HepG2 (cell line): ENCODE measurements around the gene GRB10. TPM values are rescaled to one million over a fixed set of nuclear protein-coding genes. Genes with fewer than 3 reads are reported as not detected.

Experiments used
- CREB1 ChIP-seq, 2 experiments: fragments of 450-650 bp in 1 of 2; IDR thresholded peaks; 2 replicates each; pipeline ENCODE4 v1.6.1; 2016 to 2017; ENCODE audit warnings: control low read depth in 1 of 2, mild to moderate bottlenecking in 1 of 2, missing compliant biosample characterization in 1 of 2, missing genetic modification characterization in 1 of 2
- DPF2 ChIP-seq: sonication (generic); formaldehyde crosslinking; IDR thresholded peaks from 2 replicates; pipeline ENCODE4 v1.4.0; 2020; ENCODE audit warnings: mild to moderate bottlenecking, low read depth, missing genetic modification reagents, borderline replicate concordance
- EEA1 ChIP-seq: sonication (generic); formaldehyde crosslinking; IDR thresholded peaks from 2 replicates; pipeline ENCODE4 v1.5.1; 2020; ENCODE audit warnings: mild to moderate bottlenecking, missing genetic modification reagents, borderline replicate concordance
- HNRNPK ChIP-seq: fragments of 200-400 bp; formaldehyde crosslinking; IDR thresholded peaks from 2 replicates; pipeline ENCODE4 v1.6.1; 2018; ENCODE audit warnings: low read length, low read depth, moderate library complexity, mild to moderate bottlenecking; ENCODE audit not compliant: poor library complexity, severe bottlenecking
- KMT2A ChIP-seq: sonication (generic); formaldehyde crosslinking; IDR thresholded peaks from 2 replicates; pipeline ENCODE4 v1.4.0; 2020; ENCODE audit warnings: missing genetic modification reagents
- LCORL ChIP-seq, 2 experiments: fragments of 450-650 bp in 1 of 2; sonication (generic) in 1 of 2; formaldehyde crosslinking in 1 of 2; IDR thresholded peaks; 2 replicates each; pipeline versions ENCODE4 v1.5.0 to v1.6.1; 2017 to 2020; ENCODE audit warnings: antibody characterized with exemption in 1 of 2, missing genetic modification reagents in 1 of 2
- NR2F2 ChIP-seq: IDR thresholded peaks from 2 replicates; pipeline ENCODE4 v1.6.1; 2012; ENCODE audit warnings: low read depth, inconsistent platforms, borderline replicate concordance
- SIN3A ChIP-seq: IDR thresholded peaks from 2 replicates; pipeline ENCODE4 v1.6.1; 2011; ENCODE audit warnings: low read depth, mild to moderate bottlenecking, control low read depth, low read length, borderline replicate concordance
- SP4 ChIP-seq: sonication (generic); formaldehyde crosslinking; IDR thresholded peaks from 2 replicates; pipeline ENCODE4 v1.8.1; 2023; ENCODE audit warnings: mild to moderate bottlenecking, missing genetic modification reagents
- TBL1XR1 ChIP-seq: fragments of 150-350 bp; IDR thresholded peaks from 2 replicates; pipeline ENCODE4 v1.6.1; 2014; ENCODE audit warnings: borderline replicate concordance, low read length; ENCODE audit not compliant: partially characterized antibody
- ZNF232 ChIP-seq: sonication (generic); formaldehyde crosslinking; IDR thresholded peaks from 2 replicates; pipeline ENCODE4 v1.4.0; 2020; ENCODE audit warnings: missing genetic modification reagents, borderline replicate concordance
- ZNF382 ChIP-seq: sonication (generic); formaldehyde crosslinking; IDR thresholded peaks from 2 replicates; pipeline ENCODE4 v1.5.0; 2020; ENCODE audit warnings: missing genetic modification reagents, mild to moderate bottlenecking, borderline replicate concordance
- ZNF841 ChIP-seq: sonication (generic); formaldehyde crosslinking; IDR thresholded peaks from 2 replicates; pipeline ENCODE4 v1.8.1; 2023; ENCODE audit warnings: missing genetic modification reagents, borderline replicate concordance
- polyA plus RNA-seq, 8 experiments: library from polyadenylated mRNA; depleted of rRNA in 3 of 8; stranded (reverse) in 7 of 8; unstranded in 1 of 8; fragments of >200 nt; fragmentation: Illumina TruSeq in 4 of 8; extraction: Trizol in 4 of 8; gene quantifications; 2 replicates each; pipeline versions ENCODE4 v1.2.1 to v1.2.3, GENCODE V29; 2011 to 2016; ENCODE audit warnings: low read depth in 4 of 8, missing spikeins in 1 of 8, mixed read lengths in 1 of 8; ENCODE audit not compliant: insufficient read depth in 1 of 8
- total RNA-seq, 5 experiments: library from RNA; depleted of rRNA; stranded (reverse); fragments of >200 nt; fragmentation: Illumina TruSeq; extraction: Trizol; gene quantifications; 2 replicates each; pipeline ENCODE4 v1.2.3, GENCODE V29; 2016; ENCODE audit warnings: low read depth in 1 of 5
- TF ChIP-seq, protein P1 (sequence below): sonication (generic); formaldehyde crosslinking; IDR thresholded peaks from 2 replicates; pipeline ENCODE4 v1.8.0; 2022; ENCODE audit warnings: mild to moderate bottlenecking, missing genetic modification reagents, borderline replicate concordance
- TF ChIP-seq, protein P2 (sequence below): sonication (generic); formaldehyde crosslinking; IDR thresholded peaks from 2 replicates; pipeline ENCODE4 v1.8.0; 2022; ENCODE audit warnings: mild to moderate bottlenecking, missing genetic modification reagents, moderate library complexity
- TF ChIP-seq, protein P3 (sequence below), 2 experiments: sonication (generic) in 1 of 2; formaldehyde crosslinking in 1 of 2; IDR thresholded peaks; 2 replicates each; pipeline versions ENCODE4 v1.4.0 to v1.6.1; 2016 to 2020; ENCODE audit warnings: borderline replicate concordance in 1 of 2, low read depth in 1 of 2, mild to moderate bottlenecking in 1 of 2, missing genetic modification reagents in 1 of 2
- TF ChIP-seq, protein P4 (sequence below): sonication (generic); formaldehyde crosslinking; IDR thresholded peaks from 2 replicates; pipeline ENCODE4 v1.5.0; 2020; ENCODE audit warnings: mild to moderate bottlenecking, low read depth, missing genetic modification reagents, borderline replicate concordance
- TF ChIP-seq, protein P5 (sequence below): sonication (generic); formaldehyde crosslinking; IDR thresholded peaks from 2 replicates; pipeline ENCODE4 v1.8.0; 2022; ENCODE audit warnings: mild to moderate bottlenecking, missing genetic modification reagents; ENCODE audit not compliant: insufficient replicate concordance

Gene GRB10
- total and polyA plus RNA-seq, 2 of the 13 experiments (the other 11 are each of a cell fraction or from before 2014, with no cell fraction given): 4.0 to 6.8 TPM

DNA sequence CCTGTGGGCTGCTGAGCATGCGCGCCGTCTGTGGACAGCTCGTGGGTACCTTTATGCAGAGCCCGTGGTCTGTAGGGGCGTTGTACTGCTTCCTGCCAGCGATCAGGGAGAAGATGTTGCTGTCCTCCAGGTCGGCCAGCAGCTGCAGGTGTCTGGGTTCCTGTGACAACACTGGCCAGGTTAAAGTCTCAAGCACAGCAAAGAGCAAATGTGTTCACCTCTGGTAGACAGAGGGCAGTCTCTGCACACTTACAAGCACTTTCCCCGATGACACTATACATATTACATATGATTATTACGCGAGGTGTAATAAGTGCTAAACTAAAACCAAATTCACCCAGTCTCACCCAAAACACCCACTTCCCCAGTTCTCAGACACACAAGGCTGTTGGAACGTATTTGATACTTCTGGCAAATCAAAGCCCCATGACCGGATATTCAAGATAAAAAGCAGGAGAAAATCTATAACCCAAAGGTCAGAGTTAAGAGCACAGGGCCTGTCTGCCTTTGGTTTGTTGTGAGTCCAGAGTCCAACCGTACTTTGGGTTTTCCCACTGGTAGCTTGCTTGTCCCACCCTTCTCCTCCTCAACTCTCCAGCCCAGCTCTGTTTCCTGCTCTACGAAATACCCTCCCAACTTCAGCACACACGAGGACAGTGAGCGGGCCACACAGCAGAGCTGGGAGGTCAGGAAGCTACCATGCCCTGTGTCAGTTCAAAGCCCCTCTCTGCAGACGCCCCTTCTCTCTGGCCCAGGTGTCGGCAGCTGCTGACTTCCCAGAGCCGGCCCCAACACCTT, 167.8 kb downstream of the GRB10 start (continued):
- TF ChIP-seq EEA1 (no peak), ZNF841 (no peak), HNRNPK (no peak), CREB1 (IDR thresholded peaks at IDR 0.05) (no peak), CREB1 (CRISPR knock-in tag; IDR thresholded peaks at IDR 0.05) (no peak), KMT2A (CRISPR knock-in tag) (no peak), SP4 (CRISPR knock-in tag) (no peak), TBL1XR1 (no peak), DPF2 (no peak; the same call in 1 of the 2 replicates), ZNF382 (no peak), LCORL (IDR thresholded peaks at IDR 0.05) (no peak), LCORL (CRISPR knock-in tag; IDR thresholded peaks at IDR 0.05) (peak; percentile 68), ZNF232 (CRISPR knock-in tag) (peak; percentile 61; the same call in 1 of the 2 replicates), NR2F2 (peak; percentile 36; the same call in 1 of the 2 replicates), SIN3A (no peak)
- TF ChIP-seq, protein P1, sequence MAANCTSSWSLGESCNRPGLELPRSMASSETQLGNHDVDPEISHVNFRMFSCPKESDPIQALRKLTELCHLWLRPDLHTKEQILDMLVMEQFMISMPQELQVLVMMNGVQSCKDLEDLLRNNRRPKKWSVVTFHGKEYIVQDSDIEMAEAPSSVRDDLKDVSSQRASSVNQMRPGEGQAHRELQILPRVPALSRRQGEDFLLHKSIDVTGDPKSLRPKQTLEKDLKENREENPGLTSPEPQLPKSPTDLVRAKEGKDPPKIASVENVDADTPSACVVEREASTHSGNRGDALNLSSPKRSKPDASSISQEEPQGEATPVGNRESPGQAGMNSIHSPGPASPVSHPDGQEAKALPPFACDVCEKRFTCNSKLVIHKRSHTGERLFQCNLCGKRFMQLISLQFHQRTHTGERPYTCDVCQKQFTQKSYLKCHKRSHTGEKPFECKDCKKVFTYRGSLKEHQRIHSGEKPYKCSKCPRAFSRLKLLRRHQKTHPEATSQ (CRISPR knock-in tag): no peak
- TF ChIP-seq, protein P2, sequence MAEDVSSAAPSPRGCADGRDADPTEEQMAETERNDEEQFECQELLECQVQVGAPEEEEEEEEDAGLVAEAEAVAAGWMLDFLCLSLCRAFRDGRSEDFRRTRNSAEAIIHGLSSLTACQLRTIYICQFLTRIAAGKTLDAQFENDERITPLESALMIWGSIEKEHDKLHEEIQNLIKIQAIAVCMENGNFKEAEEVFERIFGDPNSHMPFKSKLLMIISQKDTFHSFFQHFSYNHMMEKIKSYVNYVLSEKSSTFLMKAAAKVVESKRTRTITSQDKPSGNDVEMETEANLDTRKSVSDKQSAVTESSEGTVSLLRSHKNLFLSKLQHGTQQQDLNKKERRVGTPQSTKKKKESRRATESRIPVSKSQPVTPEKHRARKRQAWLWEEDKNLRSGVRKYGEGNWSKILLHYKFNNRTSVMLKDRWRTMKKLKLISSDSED (CRISPR knock-in tag): no peak
- TF ChIP-seq, protein P3, sequence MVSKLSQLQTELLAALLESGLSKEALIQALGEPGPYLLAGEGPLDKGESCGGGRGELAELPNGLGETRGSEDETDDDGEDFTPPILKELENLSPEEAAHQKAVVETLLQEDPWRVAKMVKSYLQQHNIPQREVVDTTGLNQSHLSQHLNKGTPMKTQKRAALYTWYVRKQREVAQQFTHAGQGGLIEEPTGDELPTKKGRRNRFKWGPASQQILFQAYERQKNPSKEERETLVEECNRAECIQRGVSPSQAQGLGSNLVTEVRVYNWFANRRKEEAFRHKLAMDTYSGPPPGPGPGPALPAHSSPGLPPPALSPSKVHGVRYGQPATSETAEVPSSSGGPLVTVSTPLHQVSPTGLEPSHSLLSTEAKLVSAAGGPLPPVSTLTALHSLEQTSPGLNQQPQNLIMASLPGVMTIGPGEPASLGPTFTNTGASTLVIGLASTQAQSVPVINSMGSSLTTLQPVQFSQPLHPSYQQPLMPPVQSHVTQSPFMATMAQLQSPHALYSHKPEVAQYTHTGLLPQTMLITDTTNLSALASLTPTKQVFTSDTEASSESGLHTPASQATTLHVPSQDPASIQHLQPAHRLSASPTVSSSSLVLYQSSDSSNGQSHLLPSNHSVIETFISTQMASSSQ (IDR thresholded peaks at IDR 0.05; ENCODE audit: low read depth): no peak
- TF ChIP-seq, protein P3 (CRISPR knock-in tag; IDR thresholded peaks at IDR 0.05; ENCODE audit: borderline replicate concordance): no peak
- TF ChIP-seq, protein P4, sequence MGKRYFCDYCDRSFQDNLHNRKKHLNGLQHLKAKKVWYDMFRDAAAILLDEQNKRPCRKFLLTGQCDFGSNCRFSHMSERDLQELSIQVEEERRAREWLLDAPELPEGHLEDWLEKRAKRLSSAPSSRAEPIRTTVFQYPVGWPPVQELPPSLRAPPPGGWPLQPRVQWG (CRISPR knock-in tag): no peak
- TF ChIP-seq, protein P5, sequence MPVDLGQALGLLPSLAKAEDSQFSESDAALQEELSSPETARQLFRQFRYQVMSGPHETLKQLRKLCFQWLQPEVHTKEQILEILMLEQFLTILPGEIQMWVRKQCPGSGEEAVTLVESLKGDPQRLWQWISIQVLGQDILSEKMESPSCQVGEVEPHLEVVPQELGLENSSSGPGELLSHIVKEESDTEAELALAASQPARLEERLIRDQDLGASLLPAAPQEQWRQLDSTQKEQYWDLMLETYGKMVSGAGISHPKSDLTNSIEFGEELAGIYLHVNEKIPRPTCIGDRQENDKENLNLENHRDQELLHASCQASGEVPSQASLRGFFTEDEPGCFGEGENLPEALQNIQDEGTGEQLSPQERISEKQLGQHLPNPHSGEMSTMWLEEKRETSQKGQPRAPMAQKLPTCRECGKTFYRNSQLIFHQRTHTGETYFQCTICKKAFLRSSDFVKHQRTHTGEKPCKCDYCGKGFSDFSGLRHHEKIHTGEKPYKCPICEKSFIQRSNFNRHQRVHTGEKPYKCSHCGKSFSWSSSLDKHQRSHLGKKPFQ (CRISPR knock-in tag): no peak
